ENCODE results near the gene PBX3.

- TF ChIP-seq TAF1 (IDR thresholded peaks at IDR 0.05; ENCODE audit: low read depth, low read length), result no peak
- no peak for TF ChIP-seq POLR2AphosphoS5 (IDR thresholded peaks at IDR 0.05; ENCODE audit: low read depth, low read length)
- no peak for TF ChIP-seq POLR2A (IDR thresholded peaks at IDR 0.05; ENCODE audit: low read depth, low read length)
Measured at GRCh38 chr9:125803526-125803925, 56.4 kb downstream of the PBX3 start.
